22Rv1 (cell line): ENCODE data around the gene GGT6.
A peak's percentile ranks its signal among the peaks of the same experiment; 100 is the strongest.

Source experiments
- H3K27ac ChIP-seq: fragments of 450-650 bp; 2 replicates; pipeline ENCODE4 v1.5.1; 2017
- CTCF ChIP-seq: fragments of 450-650 bp; IDR thresholded peaks from 2 replicates; pipeline ENCODE4 v1.5.1; 2017; ENCODE audit warnings: mild to moderate bottlenecking
- ZFX ChIP-seq: fragments of 450-650 bp; IDR thresholded peaks from 2 replicates; pipeline ENCODE4 v1.6.1; 2017; ENCODE audit warnings: antibody characterized with exemption, borderline replicate concordance

Gene GGT6

GRCh38 chr17:4554997-4555799, 5.2 kb downstream of the GGT6 start, which contains the start of gene MYBBP1A:
TSS of gene MYBBP1A (minus strand) at chr17:4555384. CDS start at chr17:4555324, 60 bp downstream.
- TF ChIP-seq CTCF (no peak), ZFX (no peak)
- peak within 1 kb of the TSS; percentile 73 for H3K27ac ChIP-seq

GRCh38 chr17:4554441-4554996, 5.9 kb downstream of the GGT6 start:
- no peak for TF ChIP-seq ZFX
- TF ChIP-seq CTCF = no peak
- H3K27ac ChIP-seq = peak overlapping the region; percentile 73

GRCh38 chr17:4553669-4554068, 6.7 kb downstream of the GGT6 start:
- H3K27ac ChIP-seq = no peak overlapping the region; the same call in 1 of the 2 replicates
- no peak for TF ChIP-seq CTCF
- no peak for TF ChIP-seq ZFX

- no peak overlapping the region for H3K27ac ChIP-seq
- no peak for TF ChIP-seq ZFX
- TF ChIP-seq CTCF = no peak
Observed at GRCh38 chr17:4551796-4552525, 8.4 kb downstream of the GGT6 start.

GRCh38 chr17:4551141-4551540, 9.2 kb downstream of the GGT6 start:
- TF ChIP-seq ZFX (no peak), CTCF (0 out of 2 replicates have a peak, but pooled peaks have one; percentile 12)
- no peak overlapping the region for H3K27ac ChIP-seq

GRCh38 chr17:4550534-4551039, 9.8 kb downstream of the GGT6 start:
- H3K27ac ChIP-seq = no peak overlapping the region
- no peak for TF ChIP-seq ZFX
- TF ChIP-seq CTCF = no peak
